ENCODE results near the gene TFF2.

The TFF2 gene

DNA sequence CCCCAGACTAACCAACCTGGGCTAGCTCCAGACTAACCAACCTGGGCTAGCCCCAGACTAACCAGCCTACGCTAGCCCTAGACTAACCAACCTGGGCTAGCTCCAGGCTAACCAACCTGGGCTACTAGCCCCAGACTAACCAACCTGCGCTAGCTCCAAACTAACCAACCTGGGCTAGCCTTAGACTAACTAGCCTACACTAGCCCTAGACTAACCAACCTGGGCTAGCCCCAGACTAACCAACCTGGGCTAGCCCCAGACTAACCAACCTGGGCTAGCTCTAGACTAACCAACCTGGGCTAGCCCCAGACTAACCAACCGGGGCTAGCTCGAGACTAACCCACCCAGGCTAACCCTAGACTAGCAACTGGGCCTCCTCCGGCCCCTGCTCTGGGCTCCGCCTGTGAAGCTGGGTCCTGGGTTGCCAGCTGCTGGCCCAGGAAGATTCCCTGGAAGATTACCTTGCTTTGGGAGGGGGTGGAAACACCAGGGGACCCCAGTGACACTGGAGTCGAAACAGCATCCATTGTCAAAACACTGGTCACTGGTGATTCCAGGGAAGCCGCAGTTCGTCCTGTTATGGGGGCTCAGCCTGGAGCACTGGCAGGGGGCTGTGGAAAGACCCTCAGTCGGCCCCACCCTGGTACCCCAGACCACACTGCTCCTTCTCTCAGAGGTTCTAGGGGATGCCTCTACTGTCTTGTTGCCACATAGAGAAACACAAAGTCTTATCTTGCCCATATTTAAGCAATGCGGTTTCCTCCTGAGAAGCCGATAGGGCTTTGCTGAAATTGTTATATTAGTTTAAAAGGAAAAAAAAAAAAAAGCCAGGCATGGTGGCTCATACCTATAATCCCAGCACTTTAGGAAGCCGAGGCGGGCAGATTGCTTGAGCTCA, 1.1 kb downstream of the TFF2 start:
- no peak overlapping the region for H3K9ac ChIP-seq (ENCODE audit: low read length)
- peaks cover 3% of the 10 kb centered on the region for H3K36me3 ChIP-seq (replicated peaks; ENCODE audit: low read depth, low read length)
- H3K27ac ChIP-seq (ENCODE audit: low read length): no peak overlapping the region
- no peak overlapping the region for H2AFZ ChIP-seq (ENCODE audit: low read depth, low read length)
- no peaks in the 10 kb centered on the region for H3K79me2 ChIP-seq (ENCODE audit: low read length)
- H3K4me2 ChIP-seq (ENCODE audit: low read length): no peak overlapping the region
- H3K9me3 ChIP-seq (ENCODE audit: insufficient read depth, low read length): no peaks in the 10 kb centered on the region; the same call in 1 of the 2 replicates
- H3K4me1 ChIP-seq (ENCODE audit: low read length): peaks cover 16% of the 10 kb centered on the region
- no peaks in the 10 kb centered on the region for H3K27me3 ChIP-seq (ENCODE audit: low read depth, low read length)
- H3K4me3 ChIP-seq (ENCODE audit: low read length): no peak overlapping the region
- H4K20me1 ChIP-seq (ENCODE audit: insufficient read depth, low read length): no peaks in the 10 kb centered on the region
- TF ChIP-seq EZH2phosphoT487 (IDR thresholded peaks at IDR 0.05; ENCODE audit: low read depth) (no peak), CTCF (IDR thresholded peaks at IDR 0.05; ENCODE audit: low read depth, low read length) (no peak)

DNA sequence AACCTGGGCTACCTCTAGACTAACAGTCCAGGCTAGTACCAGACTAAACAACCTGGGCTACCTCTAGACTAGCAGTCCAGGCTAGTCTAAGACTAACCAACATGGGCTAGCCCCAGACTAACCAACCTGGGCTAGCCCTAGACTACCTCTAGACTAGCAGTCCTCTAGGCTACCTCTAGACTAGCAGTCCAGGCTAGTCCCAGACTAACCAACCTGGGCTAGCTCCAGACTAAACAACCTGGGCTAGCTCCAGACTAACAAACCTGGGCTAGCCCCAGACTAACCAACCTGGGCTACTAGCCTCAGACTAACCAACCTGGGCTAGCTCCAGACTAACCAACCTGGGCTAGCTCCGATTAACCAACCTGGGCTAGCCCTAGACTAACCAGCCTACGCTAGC, 2.0 kb downstream of the TFF2 start:
- no peak overlapping the region for H3K27ac ChIP-seq (ENCODE audit: low read length)
- no peaks in the 10 kb centered on the region for H3K27me3 ChIP-seq (ENCODE audit: low read depth, low read length)
- no peaks in the 10 kb centered on the region for H3K9me3 ChIP-seq (ENCODE audit: insufficient read depth, low read length)
- H3K36me3 ChIP-seq (replicated peaks; ENCODE audit: low read depth, low read length): no peaks in the 10 kb centered on the region
- no peak overlapping the region for H3K9ac ChIP-seq (ENCODE audit: low read length)
- no peaks in the 10 kb centered on the region for H4K20me1 ChIP-seq (ENCODE audit: insufficient read depth, low read length)
- no peak overlapping the region for H3K4me3 ChIP-seq (ENCODE audit: low read length)
- H3K79me2 ChIP-seq (ENCODE audit: low read length): no peaks in the 10 kb centered on the region
- peaks cover 13% of the 10 kb centered on the region for H3K4me1 ChIP-seq (ENCODE audit: low read length)
- TF ChIP-seq CTCF (IDR thresholded peaks at IDR 0.05; ENCODE audit: low read depth, low read length): no peak
- no peak overlapping the region for H3K4me2 ChIP-seq (ENCODE audit: low read length)
- H2AFZ ChIP-seq (ENCODE audit: low read depth, low read length): no peak overlapping the region

DNA sequence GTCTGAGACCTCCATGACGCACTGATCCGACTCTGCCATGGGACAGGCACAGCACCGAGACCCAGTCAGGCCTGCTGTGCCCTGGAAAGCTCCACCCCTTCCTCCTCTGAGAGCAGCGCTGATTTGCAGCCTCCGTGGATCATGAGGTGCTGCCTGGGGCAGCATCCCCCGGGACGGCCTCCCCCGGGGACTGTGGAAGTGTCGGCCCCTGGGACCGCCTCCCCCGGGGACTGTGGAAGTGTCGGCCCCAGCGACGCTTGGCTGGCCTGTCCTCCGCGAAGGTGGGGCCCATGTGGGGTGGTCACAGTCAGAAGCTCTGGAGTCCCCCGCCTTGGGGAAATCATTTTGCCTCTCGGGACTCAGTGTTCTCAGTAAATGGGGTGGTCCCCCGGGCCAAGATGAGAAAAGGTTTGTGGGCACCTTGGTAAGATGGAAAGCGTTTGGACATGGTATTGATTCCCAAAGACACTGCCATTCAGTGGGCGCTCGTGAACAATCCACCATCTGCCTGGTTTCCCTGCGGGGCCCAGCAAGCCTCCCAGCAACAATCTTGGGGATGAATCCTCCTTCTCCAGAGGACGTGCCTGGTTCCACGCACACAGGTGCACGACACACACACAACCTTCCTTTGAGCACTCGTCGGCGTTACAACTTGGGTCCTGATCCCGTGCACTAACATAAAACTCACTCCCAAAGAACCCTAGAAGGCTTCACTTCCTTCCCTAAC, 3.0 kb downstream of the TFF2 start:
- H3K79me2 ChIP-seq (ENCODE audit: low read length): no peaks in the 10 kb centered on the region
- no peaks in the 10 kb centered on the region for H3K36me3 ChIP-seq (replicated peaks; ENCODE audit: low read depth, low read length)
- H3K4me2 ChIP-seq (ENCODE audit: low read length): no peak overlapping the region
- no peak overlapping the region for H3K9ac ChIP-seq (ENCODE audit: low read length)
- no peak overlapping the region for H2AFZ ChIP-seq (ENCODE audit: low read depth, low read length)
- H3K4me3 ChIP-seq (ENCODE audit: low read length): no peak overlapping the region
- H3K9me3 ChIP-seq (ENCODE audit: insufficient read depth, low read length): no peaks in the 10 kb centered on the region
- H4K20me1 ChIP-seq (ENCODE audit: insufficient read depth, low read length): no peaks in the 10 kb centered on the region
- peaks cover 3% of the 10 kb centered on the region; the same call in 1 of the 2 replicates for H3K4me1 ChIP-seq (ENCODE audit: low read length)
- TF ChIP-seq EZH2phosphoT487 (IDR thresholded peaks at IDR 0.05; ENCODE audit: low read depth) (no peak), CTCF (IDR thresholded peaks at IDR 0.05; ENCODE audit: low read depth, low read length) (no peak)
- no peak overlapping the region for H3K27ac ChIP-seq (ENCODE audit: low read length)
- no peaks in the 10 kb centered on the region for H3K27me3 ChIP-seq (ENCODE audit: low read depth, low read length)

DNA sequence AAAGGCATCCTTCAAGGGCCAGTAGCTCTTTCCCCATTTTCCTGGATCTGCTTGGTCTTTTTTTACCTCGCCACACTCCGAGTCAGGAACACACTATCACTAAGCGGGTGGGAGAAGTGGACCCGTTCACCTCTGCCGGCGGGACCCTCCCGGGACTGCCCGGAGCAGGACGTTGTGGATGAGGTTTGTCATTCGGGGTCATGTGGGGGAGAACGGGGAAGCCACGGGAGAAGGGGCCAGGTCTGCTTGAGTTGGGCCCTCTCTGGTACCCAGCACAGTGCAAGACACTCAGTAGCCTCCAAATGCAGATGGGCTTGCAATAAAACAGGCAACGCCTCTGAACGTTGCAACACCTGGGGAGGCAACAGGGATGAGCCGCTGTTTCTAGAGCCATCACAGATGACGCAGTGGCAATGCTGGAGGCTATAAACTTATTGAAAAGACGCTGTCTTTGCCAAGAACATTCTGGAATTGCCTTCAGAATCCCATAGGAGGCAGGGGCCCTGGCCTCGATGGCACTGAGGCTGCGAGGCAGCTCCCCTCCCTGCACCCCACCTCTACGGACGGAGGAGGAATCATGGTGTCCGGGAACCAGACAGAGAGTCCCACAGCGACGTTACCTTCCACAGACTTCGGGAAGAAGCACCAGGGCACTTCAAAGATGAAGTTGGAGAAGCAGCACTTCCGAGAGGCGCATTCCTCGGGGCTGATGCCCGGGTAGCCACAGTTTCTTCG, 3.8 kb downstream of the TFF2 start:
- H3K27ac ChIP-seq (ENCODE audit: low read length): no peak overlapping the region
- no peaks in the 10 kb centered on the region for H3K27me3 ChIP-seq (ENCODE audit: low read depth, low read length)
- H3K9ac ChIP-seq (ENCODE audit: low read length): no peak overlapping the region
- H3K9me3 ChIP-seq (ENCODE audit: insufficient read depth, low read length): no peaks in the 10 kb centered on the region
- no peaks in the 10 kb centered on the region for H3K36me3 ChIP-seq (replicated peaks; ENCODE audit: low read depth, low read length)
- H4K20me1 ChIP-seq (ENCODE audit: insufficient read depth, low read length): no peaks in the 10 kb centered on the region
- TF ChIP-seq CTCF (IDR thresholded peaks at IDR 0.05; ENCODE audit: low read depth, low read length): no peak
- no peak for TF ChIP-seq EZH2phosphoT487 (IDR thresholded peaks at IDR 0.05; ENCODE audit: low read depth)
- no peak overlapping the region for H3K4me3 ChIP-seq (ENCODE audit: low read length)
- no peak overlapping the region for H3K4me2 ChIP-seq (ENCODE audit: low read length)
- H3K4me1 ChIP-seq (ENCODE audit: low read length): no peaks in the 10 kb centered on the region
- H3K79me2 ChIP-seq (ENCODE audit: low read length): no peaks in the 10 kb centered on the region
- H2AFZ ChIP-seq (ENCODE audit: low read depth, low read length): no peak overlapping the region
